Osteocyte (in vitro differentiated cells): Measurements from ENCODE around the gene USP24. TPM values are rescaled to one million over a fixed set of nuclear protein-coding genes. Genes with fewer than 3 reads are reported as not detected.

Source experiments
- DNase-seq: peaks from one replicate; pipeline ENCODE4 v3.0.0; 2021; ENCODE audit warnings: mixed read lengths; ENCODE audit not compliant: unreplicated experiment; ENCODE audit errors: extremely low spot score
- H3K27ac Mint-ChIP-seq: one replicate; pipeline ENCODE4 v1.8.0; 2021; ENCODE audit warnings: mild to moderate bottlenecking, mixed read lengths; ENCODE audit not compliant: unreplicated experiment
- H3K27me3 Mint-ChIP-seq: one replicate; pipeline ENCODE4 v1.8.0; 2021; ENCODE audit warnings: mixed read lengths; ENCODE audit not compliant: unreplicated experiment
- H3K36me3 Mint-ChIP-seq: one replicate; pipeline ENCODE4 v1.8.0; 2021; ENCODE audit warnings: mixed read lengths; ENCODE audit not compliant: unreplicated experiment
- H3K4me1 Mint-ChIP-seq: one replicate; pipeline ENCODE4 v1.8.0; 2021; ENCODE audit warnings: mixed read lengths; ENCODE audit not compliant: unreplicated experiment
- H3K4me3 Mint-ChIP-seq: one replicate; pipeline ENCODE4 v1.8.0; 2021; ENCODE audit warnings: mild to moderate bottlenecking, moderate library complexity, mixed read lengths; ENCODE audit not compliant: unreplicated experiment
- H3K9me3 Mint-ChIP-seq: one replicate; pipeline ENCODE4 v1.8.0; 2021; ENCODE audit warnings: mixed read lengths; ENCODE audit not compliant: unreplicated experiment
- CTCF ChIP-seq: fragments of 200-600 bp; sonication (generic); IDR thresholded peaks from 2 replicates; pipeline ENCODE4 v1.5.0; 2021; ENCODE audit warnings: antibody characterized with exemption, mild to moderate bottlenecking, moderate library complexity
- total RNA-seq: library from RNA; stranded (reverse); gene quantifications from 2 replicates; pipeline ENCODE4 v1.2.1, GENCODE V29; 2021

The USP24 gene
- total RNA-seq, 1 donor from 2014 or later, result 32.1 TPM

GRCh38 chr1:55057956-55058298 lies 157.2 kb downstream of the USP24 start:
- peak; percentile 68 for DNase-seq

GRCh38 chr1:55057270-55057955 lies 157.8 kb downstream of the USP24 start:
- no peak for TF ChIP-seq CTCF
- Mint-ChIP-seq H3K4me1 (peaks cover 7% of the 10 kb centered on the region), H3K27me3 (no peaks in the 10 kb centered on the region), H3K4me3 (no peak overlapping the region), H3K9me3 (no peaks in the 10 kb centered on the region), H3K27ac (no peak overlapping the region), H3K36me3 (no peaks in the 10 kb centered on the region)
- DNase-seq, result peak; percentile 83

More at GRCh38 chr1:55057956-55058298, 157.2 kb downstream of the USP24 start:
- H3K36me3 Mint-ChIP-seq, result no peaks in the 10 kb centered on the region
- H3K27ac Mint-ChIP-seq, result no peak overlapping the region
- H3K4me3 Mint-ChIP-seq, result no peak overlapping the region
- H3K27me3 Mint-ChIP-seq, result no peaks in the 10 kb centered on the region
- H3K4me1 Mint-ChIP-seq, result peaks cover 7% of the 10 kb centered on the region
- H3K9me3 Mint-ChIP-seq, result no peaks in the 10 kb centered on the region
- no peak for TF ChIP-seq CTCF

- no peak for DNase-seq
- Mint-ChIP-seq H3K4me1 (peaks cover 4% of the 10 kb centered on the region), H3K27ac (no peak overlapping the region), H3K9me3 (no peaks in the 10 kb centered on the region), H3K27me3 (no peaks in the 10 kb centered on the region), H3K36me3 (no peaks in the 10 kb centered on the region), H3K4me3 (no peak overlapping the region)
- no peak for TF ChIP-seq CTCF
These were observed 158.6 kb downstream of the USP24 start for GRCh38 chr1:55056632-55056992.

- Mint-ChIP-seq H3K4me1 (peaks cover 4% of the 10 kb centered on the region), H3K27ac (no peak overlapping the region), H3K4me3 (no peak overlapping the region), H3K9me3 (no peaks in the 10 kb centered on the region), H3K36me3 (no peaks in the 10 kb centered on the region), H3K27me3 (no peaks in the 10 kb centered on the region)
- DNase-seq, result peak; percentile 82
- TF ChIP-seq CTCF, result no peak
These were observed 159.1 kb downstream of the USP24 start for GRCh38 chr1:55055951-55056631.

GRCh38 chr1:55055084-55055882 lies 159.9 kb downstream of the USP24 start:
- Mint-ChIP-seq H3K4me1 (peaks cover 8% of the 10 kb centered on the region), H3K36me3 (no peaks in the 10 kb centered on the region), H3K4me3 (no peak overlapping the region), H3K27ac (no peak overlapping the region), H3K27me3 (no peaks in the 10 kb centered on the region), H3K9me3 (no peaks in the 10 kb centered on the region)
- DNase-seq, result peak; percentile 30
- TF ChIP-seq CTCF, result no peak
